ENCODE measurements around the gene ACOT4.
"Not testable (repeated sequence)": the region's sequence is repeated elsewhere in the genome, so short reads cannot be mapped to it uniquely, and the experiment has no call there.

Gene ACOT4

DNA sequence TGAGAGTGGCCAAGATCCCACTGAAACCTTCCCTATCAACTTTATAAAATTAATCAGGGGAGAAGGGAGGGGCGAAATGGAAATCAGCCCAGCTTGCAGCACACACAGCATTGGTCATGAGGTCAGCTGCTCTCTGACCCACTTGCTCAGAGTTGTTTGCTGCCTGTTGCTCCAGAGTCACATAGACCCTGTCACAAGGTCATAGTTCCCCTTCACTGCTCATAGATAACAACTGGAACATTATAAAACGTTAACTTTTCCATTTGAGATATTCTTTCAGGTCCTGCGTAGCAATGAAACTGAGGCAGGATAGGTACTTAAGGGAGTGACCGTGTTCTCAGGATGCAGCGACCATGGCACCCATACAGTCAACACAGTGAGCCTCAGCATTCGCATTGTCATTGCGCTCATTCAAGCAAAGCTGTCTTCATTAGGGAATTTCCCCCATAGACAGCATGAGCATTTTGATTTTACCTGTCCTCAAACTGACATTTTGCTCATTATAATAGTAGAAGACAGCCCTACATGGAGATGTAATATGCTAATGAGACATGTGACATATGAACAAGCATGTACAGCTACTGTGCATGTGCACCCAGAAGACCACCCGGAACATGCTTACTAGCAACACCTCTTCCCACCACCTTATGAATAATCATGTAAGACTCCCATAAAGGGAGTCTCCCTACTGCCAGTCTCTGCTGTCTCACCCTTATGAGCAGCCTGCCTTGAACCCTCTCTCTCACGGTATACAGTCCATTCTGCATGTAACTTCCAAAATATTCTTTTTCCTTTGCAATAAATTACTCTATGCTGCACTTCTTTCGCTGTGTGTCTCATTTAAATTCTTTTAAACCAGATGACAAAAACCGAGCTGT lies 9.3 kb upstream of the ACOT4 start:
- not testable (repeated sequence) for DNase-seq

- DNase-seq: no peak
Measured at GRCh38 chr14:73588695-73589094, 3.0 kb upstream of the ACOT4 start.

- no peak for DNase-seq
Measured at GRCh38 chr14:73589116-73589515, 2.6 kb upstream of the ACOT4 start.

- DNase-seq: not testable (repeated sequence)
Measured at GRCh38 chr14:73590673-73591004, 1.0 kb upstream of the ACOT4 start.

DNA sequence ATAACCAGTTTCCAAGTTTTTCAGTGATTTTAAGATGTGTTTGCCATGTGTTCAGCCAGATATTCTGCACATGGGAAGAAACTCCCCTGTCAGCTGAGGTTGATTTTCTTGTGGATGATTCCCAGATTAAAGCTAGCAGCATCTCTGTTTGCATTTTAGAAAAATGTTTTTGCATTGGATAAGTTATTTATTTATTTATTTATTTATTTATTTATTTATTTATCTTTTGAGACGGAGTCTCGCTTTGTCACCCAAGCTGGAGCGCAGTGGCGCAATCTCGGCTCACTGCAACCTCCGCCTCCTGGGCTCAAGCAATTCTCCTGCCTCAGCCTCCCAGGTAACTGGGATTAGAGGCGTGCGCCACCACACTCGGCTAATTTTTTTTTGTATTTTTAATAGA lies 2.8 kb downstream of the ACOT4 start:
- DNase-seq: no peak

DNA sequence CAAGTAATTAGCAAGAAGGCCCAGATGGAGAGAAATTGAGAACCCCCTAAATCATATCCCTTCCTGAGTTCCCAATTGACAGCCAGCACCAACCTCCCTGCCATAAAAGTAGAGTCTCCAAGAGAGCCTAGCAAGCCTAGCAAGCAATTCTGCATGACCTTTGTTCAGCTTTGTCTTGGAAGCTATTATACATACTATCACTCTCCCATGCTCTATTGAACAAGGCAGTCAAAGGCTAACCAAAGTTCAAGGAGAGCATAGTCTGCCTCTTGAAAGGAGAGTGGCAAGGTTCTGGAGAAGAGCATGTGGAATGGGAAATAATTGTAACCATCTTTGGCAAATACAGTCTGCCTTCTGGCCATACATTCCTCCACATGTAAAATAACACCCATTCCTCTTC lies 7.8 kb downstream of the ACOT4 start:
- DNase-seq: no peak

DNA sequence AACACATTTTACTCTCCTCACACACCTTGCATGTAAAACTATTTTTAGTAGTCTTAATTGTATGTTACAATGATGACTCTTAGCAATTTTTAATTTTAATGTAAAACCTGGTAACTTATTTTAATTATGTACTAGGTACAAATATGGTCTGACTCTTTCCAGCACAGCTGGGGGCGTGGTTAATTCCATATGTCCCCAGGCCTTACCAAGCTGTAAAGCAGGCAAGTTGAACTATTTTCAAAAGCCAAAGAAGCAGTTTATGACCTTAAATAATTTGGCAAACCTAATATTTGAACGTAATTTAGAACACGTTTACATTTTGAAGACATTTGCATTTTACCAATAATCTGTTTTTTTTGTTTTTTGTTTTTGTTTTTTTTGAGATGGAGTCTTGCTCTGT lies 11.3 kb downstream of the ACOT4 start:
- DNase-seq: no peak

DNA sequence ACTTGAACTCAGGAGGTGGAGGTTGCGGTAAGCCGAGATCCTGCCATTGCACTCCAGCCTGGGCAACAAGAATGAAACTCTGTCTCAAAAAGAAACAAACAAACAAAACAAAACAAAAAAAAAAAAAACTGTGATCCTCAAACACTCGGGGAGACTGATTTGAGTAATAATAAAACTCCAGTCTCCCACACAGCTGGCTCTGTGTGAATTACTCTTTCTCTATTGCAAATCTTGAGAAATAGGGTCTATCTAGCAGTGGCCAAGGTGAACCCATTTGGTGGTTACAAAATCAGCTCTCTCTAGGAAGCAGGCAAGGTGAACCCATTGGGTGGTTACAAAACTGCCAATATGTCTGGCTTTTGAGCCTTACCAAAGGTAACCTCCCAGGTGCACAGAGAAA lies 14.6 kb downstream of the ACOT4 start:
- DNase-seq: no peak

DNA sequence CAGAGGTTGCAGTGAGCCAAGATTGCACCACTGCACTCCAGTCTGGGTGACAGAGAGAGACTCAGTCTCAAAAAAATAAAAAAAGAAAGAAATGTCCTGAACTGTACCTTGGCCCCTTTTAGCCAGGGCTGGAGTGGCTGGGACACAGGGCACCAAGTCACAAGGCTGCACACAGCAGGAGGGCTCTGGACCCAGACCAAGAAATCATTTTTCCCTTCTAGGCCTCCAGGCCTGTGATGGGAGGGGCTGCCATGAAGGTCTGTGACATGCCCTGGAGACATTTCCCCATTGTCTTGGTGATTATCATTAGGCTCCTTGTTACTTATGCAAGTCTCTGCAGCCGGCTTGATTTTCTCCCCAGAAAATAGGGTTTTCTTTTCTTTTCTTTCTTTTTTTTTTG lies 15.6 kb downstream of the ACOT4 start:
- no peak for DNase-seq

DNA sequence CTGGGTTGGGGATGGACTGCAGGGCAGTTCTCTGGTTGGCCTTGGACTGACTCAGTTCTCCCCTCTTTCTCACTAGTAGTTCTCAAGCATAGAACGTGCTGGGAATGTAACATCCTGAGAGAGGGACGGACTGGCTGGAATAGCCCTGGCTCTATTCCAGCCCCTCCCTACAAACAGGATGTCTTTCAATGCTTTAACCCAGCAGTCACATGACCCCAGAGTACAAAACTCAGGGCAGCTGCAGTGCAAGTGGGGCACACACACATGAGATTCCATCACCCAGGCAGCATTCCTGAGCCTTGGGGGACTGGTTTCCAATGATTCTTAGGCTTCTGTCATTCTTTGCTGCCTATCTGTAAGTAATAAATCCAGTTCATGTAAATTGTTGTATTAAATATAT lies 19.0 kb downstream of the ACOT4 start:
- DNase-seq: no peak

DNA sequence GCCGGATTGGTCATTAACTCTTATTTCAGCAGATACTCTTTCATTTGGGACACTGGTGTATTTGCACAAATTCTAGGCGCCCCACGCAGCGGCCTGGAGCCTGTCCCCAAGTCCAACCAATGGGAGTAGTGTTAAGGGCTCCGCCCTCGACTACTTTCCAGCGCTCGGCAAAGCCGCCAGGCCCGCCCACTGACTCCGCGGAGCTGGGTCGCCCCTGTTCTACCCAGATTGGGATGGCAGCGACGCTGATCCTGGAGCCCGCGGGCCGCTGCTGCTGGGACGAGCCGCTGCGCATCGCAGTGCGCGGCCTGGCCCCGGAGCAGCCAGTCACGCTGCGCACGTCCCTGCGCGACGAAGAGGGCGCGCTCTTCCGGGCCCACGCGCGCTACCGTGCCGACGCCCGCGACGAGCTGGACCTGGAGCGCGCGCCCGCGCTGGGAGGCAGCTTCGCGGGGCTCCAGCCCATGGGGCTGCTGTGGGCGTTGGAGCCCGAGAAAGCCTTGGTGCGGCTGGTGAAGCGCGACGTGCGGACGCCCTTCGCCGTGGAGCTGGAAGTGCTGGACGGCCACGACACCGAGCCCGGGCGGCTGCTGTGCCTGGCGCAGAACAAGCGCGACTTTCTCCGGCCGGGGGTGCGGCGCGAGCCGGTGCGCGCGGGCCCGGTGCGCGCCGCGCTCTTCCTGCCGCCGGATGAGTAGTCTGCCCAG lies 20.8 kb downstream of the ACOT4 start, which contains the start of gene ACOT6:
Gene ACOT6 (plus strand): TSS at position 179 of the 707 bp plus-strand sequence. CDS start 55 bp downstream, at position 234.
- DNase-seq: peak; percentile 67

GRCh38 chr14:73613046-73613383 lies 21.3 kb downstream of the ACOT4 start:
- no peak for DNase-seq

- no peak for DNase-seq
Measured at GRCh38 chr14:73613419-73613963, 21.8 kb downstream of the ACOT4 start.

- no peak for DNase-seq
Measured at GRCh38 chr14:73616831-73617230, 25.2 kb downstream of the ACOT4 start.

DNA sequence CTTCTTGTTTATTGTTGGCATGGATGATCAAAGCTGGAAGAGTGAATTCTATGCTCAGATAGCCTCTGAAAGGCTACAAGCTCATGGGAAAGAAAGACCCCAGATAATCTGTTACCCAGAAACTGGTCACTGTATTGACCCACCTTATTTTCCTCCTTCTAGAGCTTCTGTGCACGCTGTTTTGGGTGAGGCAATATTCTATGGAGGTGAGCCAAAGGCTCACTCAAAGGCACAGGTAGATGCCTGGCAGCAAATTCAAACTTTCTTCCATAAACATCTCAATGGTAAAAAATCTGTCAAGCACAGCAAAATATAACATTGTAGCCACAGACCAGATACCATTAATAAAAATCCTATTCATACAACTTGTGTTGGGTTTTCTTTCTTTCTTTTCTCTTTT lies 27.9 kb downstream of the ACOT4 start:
- no peak for DNase-seq

- DNase-seq: no peak
Measured at GRCh38 chr14:73620268-73620667, 28.6 kb downstream of the ACOT4 start.

- no peak for DNase-seq
Measured at GRCh38 chr14:73623504-73624054, 31.9 kb downstream of the ACOT4 start.

GRCh38 chr14:73625706-73626105 lies 34.0 kb downstream of the ACOT4 start:
- DNase-seq: no peak

DNA sequence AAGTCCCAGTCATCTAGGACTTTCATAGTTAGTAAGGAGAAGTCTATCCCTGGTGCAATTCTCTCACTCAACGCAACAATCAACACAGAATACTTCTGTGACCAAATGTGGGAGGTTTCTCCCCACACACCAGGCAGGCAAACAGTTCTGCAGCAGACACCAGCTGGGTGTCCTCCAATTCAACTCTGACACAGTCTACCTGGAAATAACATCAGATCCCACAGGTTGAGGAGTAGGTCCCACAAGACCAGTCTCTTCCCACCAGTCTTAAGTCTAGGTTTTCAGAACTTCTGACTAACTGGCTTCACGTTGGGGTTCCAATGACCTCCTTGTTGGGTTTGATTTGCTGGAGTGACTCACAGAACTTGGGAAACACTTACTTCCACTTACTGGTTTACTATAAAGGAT lies 35.5 kb downstream of the ACOT4 start:
- DNase-seq: no peak

GRCh38 chr14:73630009-73630780 lies 38.5 kb downstream of the ACOT4 start:
- DNase-seq: no peak

GRCh38 chr14:73633116-73634010 lies 41.7 kb downstream of the ACOT4 start:
- peak; percentile 41 for DNase-seq

Measured in activated effector memory CD4-positive, alpha-beta T cell treated with Interleukin-2 at 50 U/mL for 16 hours (primary cell).